ENCODE data around the gene JCAD.
"Not testable (repeated sequence)": the region's sequence is repeated elsewhere in the genome, so short reads cannot be mapped to it uniquely, and the experiment has no call there.

The JCAD gene

GRCh38 chr10:29993319-29993915 is 66.0 kb downstream of the JCAD start:
- no peak for DNase-seq (ENCODE audit: low read depth in 2 of 2)

- DNase-seq (ENCODE audit: low read depth in 2 of 2) = no peak
Observed at GRCh38 chr10:29992914-29993313, 66.5 kb downstream of the JCAD start.

GRCh38 chr10:29991382-29991781 is 68.0 kb downstream of the JCAD start:
- no peak for DNase-seq (ENCODE audit: low read depth in 2 of 2)

- no peak for DNase-seq (ENCODE audit: low read depth in 2 of 2)
Observed at GRCh38 chr10:29987471-29987870, 71.9 kb downstream of the JCAD start.

DNA sequence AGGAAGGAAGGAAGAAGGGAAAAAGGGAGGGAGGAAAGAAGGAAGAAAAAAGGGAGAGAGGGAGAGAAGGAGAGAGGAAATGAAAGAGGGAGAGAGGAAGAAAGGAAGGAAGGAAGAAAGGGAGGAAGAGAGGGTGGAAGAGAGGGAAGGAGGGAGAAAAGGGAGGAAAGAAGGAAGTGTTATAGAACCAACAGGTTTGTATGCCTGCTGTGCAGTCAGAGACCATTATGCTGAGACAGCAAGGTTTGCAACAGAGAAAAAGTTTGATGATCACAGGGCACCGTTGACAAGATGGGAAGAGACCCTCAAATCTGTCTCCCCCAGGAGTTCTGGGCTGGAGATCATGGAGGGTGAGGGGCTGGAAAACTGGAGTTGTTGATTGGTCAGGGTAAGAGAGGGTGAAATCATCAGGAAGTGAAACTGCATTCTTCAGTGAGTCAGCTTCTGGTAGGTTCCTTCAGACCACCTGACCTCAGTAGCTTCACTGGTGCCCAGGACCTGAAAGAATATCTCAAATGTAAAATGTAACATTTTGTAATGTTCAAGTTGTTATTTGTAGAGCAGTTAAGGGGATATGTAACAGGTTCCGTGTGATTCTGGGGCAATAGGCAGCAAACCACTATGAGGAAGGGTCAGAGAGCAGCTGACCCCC is 76.3 kb downstream of the JCAD start:
- DNase-seq (ENCODE audit: low read depth in 2 of 2) = no peak

GRCh38 chr10:29981510-29981909 is 77.9 kb downstream of the JCAD start:
- no peak for DNase-seq (ENCODE audit: low read depth in 2 of 2)

- DNase-seq (ENCODE audit: low read depth in 2 of 2) = no peak
Observed at GRCh38 chr10:29980084-29980483, 79.3 kb downstream of the JCAD start.

DNA sequence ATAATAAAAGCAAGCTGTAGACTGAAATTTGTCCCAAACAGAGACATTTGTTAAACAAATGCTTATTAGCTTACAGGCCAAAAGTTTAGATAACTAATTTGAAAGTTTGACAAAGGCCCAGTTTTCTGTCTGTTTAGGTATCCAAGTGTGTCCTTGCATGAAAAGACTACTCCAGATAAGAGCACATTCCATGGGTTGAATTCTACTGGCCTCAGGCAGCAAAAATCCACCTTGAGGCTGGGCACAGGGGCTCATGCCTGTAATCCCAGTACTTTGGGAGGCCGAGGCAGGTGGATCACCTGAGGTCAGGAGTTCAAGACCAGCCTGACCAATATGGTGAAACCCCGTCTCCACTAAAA is 80.0 kb downstream of the JCAD start:
- DNase-seq (ENCODE audit: low read depth in 2 of 2) = not testable (repeated sequence)

DNA sequence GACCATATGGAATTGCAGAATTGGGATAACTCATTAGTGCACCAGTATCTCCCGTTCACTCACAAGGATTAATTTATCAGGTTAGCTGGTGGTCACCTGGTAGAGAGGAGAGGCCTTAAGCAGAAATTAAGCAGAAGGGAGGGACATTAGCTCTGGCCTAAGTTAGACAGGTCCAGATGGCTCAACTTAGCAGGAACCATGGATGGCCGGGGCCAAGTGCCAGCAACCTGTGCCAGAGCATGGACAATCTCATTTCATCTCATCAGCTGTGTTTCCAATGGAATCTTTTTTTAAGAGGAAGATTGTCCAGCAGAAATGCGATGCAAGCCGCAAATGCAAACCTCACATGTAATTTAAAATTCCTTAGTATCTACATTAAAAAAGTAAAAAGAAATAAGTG is 82.2 kb downstream of the JCAD start:
- no peak for DNase-seq (ENCODE audit: low read depth in 2 of 2)

DNA sequence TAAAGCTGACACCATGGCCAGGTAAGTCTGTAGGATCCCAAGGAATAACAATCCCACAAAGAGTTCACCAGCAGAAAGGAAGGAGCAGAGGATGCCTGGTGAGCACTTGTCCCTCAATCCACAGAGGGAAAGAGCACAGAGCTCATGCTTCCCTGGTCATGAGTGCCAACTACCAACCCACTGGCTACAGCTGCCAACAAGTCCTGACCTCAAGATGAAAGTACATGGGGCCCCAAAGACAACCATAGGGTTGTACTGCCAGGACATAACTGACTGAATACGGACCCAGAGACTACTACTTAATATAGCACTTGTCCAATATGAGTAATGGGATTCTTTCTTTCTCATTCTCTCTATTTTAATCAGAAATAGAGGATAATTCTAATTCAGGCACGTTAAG is 83.3 kb downstream of the JCAD start:
- DNase-seq (ENCODE audit: low read depth in 2 of 2) = no peak

GRCh38 chr10:29974773-29975172 is 84.6 kb downstream of the JCAD start:
- no peak for DNase-seq (ENCODE audit: low read depth in 2 of 2)

GRCh38 chr10:29973921-29974320 is 85.5 kb downstream of the JCAD start:
- DNase-seq (ENCODE audit: low read depth in 2 of 2) = no peak

DNA sequence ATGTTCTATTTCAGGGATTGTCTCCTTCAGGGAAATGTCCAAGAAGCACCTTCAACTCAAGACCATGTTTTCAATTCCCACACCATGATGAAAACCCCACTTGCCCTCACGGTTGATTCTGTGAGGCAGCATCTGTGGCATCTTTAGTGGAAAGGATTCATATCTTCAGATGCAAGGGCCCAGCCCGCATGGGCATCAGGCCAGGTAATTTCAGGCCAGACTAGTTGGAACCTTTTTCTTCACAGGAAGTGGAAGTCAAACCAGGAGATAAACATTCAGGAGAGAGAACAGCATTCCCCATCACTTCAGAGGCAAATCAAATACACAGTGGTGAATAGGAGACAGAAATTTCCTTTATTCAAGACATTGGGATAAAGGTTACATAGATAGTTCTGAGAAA is 88.8 kb downstream of the JCAD start:
- no peak for DNase-seq (ENCODE audit: low read depth in 2 of 2)

GRCh38 chr10:29970012-29970396 is 89.4 kb downstream of the JCAD start:
- DNase-seq (ENCODE audit: low read depth in 2 of 2) = no peak

DNA sequence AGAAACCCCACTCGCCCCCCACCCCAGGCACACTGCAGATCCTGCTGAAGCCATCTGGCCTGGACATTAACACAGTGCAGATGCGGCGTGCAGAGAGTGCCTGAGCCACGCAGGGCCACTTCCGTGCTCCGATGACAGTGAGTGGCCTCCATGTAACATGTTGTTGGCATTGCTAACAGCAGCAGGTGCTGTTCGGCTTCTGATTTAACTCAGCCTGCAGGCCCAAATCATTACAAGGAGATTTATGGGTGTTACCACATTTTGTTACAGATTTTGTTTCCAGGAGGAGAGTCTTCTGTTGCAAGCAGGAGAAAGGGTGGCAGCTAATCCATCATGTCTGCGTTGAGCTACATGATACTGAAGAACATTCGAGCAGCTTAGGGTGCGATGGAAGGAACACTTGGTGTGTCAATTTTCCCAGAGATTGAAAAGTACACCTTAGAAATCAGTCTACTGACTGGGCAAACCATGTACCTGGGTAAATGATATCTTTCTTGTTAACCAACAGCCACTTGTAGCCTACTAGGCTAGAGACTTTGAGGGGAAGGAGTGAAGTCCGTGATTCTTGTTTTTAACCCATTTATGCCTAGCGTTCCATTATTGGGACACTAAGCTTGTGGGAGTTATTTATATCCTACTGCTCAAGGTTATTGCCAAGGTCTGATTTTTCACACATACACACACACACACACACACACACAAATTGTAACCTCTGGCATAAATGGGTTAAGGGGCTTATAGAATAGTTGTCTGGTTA is 90.0 kb downstream of the JCAD start:
- DNase-seq (ENCODE audit: low read depth in 2 of 2) = no peak

DNA sequence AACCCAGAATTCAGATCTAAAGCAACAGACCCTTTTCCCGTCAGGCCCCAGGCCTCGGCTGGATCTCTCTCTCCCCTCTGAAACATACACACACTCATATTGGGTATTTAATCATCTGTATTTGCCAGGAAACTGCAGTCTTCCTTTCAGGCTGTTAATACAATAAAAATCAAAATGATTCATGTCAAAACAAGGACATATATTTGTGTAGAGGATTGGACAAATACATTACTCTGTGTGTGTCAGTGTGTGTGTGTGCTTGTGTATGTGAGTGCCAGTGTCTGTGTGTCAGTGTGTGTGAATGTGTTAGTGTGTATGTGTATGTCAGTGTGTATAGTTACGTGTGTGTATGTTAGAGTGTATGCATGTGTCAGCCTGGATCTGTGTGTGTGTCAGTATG is 90.8 kb downstream of the JCAD start:
- no peak for DNase-seq (ENCODE audit: low read depth in 2 of 2)

GRCh38 chr10:29966269-29966668 is 93.1 kb downstream of the JCAD start:
- DNase-seq (ENCODE audit: low read depth in 2 of 2) = no peak

Measured in stimulated activated CD8-positive, alpha-beta memory T cell treated with anti-CD3 and anti-CD28 coated beads, Interleukin-7, amount 100 ng/mL, for 4 hours (primary cell).